Karpas-422 (cell line): ENCODE measurements around the gene MRPL53. TPM values are rescaled to one million over a fixed set of nuclear protein-coding genes. Genes with fewer than 3 reads are reported as not detected.
"Not testable (repeated sequence)": the region's sequence is repeated elsewhere in the genome, so short reads cannot be mapped to it uniquely, and the experiment has no call there.

ENCODE experiments used
- DNase-seq: peaks from one replicate; pipeline ENCODE4 v3.0.0-alpha.2; 2015
- H2AFZ ChIP-seq: fragments of 200-600 bp; sonication (generic); 2 replicates; pipeline ENCODE4 v1.6.1; 2014; ENCODE audit warnings: antibody characterized with exemption, low read length, mixed read lengths
- H3K27ac ChIP-seq: fragments of 200-600 bp; sonication (generic); 2 replicates; pipeline ENCODE4 v1.5.1; 2014; ENCODE audit warnings: mild to moderate bottlenecking, low read length, moderate library complexity
- H3K27me3 ChIP-seq: fragments of 200-600 bp; sonication (generic); 2 replicates; pipeline ENCODE4 v1.6.1; 2014; ENCODE audit warnings: low read length, mixed read lengths
- H3K36me3 ChIP-seq: fragments of 200-600 bp; sonication (generic); 2 replicates; pipeline ENCODE4 v1.6.1; 2014; ENCODE audit warnings: low read length, mixed read lengths; ENCODE audit not compliant: insufficient read depth
- H3K4me1 ChIP-seq: fragments of 200-600 bp; sonication (generic); 2 replicates; pipeline ENCODE4 v1.6.1; 2014; ENCODE audit warnings: mild to moderate bottlenecking, low read length, mixed read lengths
- H3K4me2 ChIP-seq: fragments of 200-600 bp; sonication (generic); 2 replicates; pipeline ENCODE4 v1.6.1; 2014; ENCODE audit warnings: low read length, low read depth, mild to moderate bottlenecking; ENCODE audit not compliant: poor library complexity, severe bottlenecking
- H3K4me3 ChIP-seq: fragments of 200-600 bp; sonication (generic); 2 replicates; pipeline ENCODE4 v1.5.1; 2014; ENCODE audit warnings: mild to moderate bottlenecking, antibody characterized with exemption, low read length, mixed read lengths
- H3K79me2 ChIP-seq: fragments of 200-600 bp; sonication (generic); 2 replicates; pipeline ENCODE4 v1.6.1; 2014; ENCODE audit warnings: mild to moderate bottlenecking, low read length, mixed read lengths
- H3K9ac ChIP-seq: fragments of 200-600 bp; sonication (generic); 2 replicates; pipeline ENCODE4 v1.6.0; 2014; ENCODE audit warnings: low read length
- H3K9me2 ChIP-seq: fragments of 200-600 bp; sonication (generic), shearing (Covaris generic); replicated peaks from 2 replicates; pipeline ENCODE4 v1.6.0; 2014; ENCODE audit warnings: mild to moderate bottlenecking, low read length, moderate library complexity; ENCODE audit not compliant: insufficient read depth
- H3K9me3 ChIP-seq: fragments of 300-700, 200-600 bp; sonication (generic); 2 replicates; pipeline ENCODE4 v1.6.1; 2014; ENCODE audit warnings: low read length, mixed read lengths
- H4K20me1 ChIP-seq: fragments of 200-600 bp; sonication (generic); 2 replicates; pipeline ENCODE4 v1.6.1; 2014; ENCODE audit warnings: mild to moderate bottlenecking, antibody characterized with exemption, low read length, low read depth; ENCODE audit not compliant: insufficient read depth
- total RNA-seq: library from RNA; depleted of rRNA; stranded (reverse); fragments of >200 nt; shearing (Covaris generic); gene quantifications from 2 replicates; pipeline ENCODE4 v1.2.3, GENCODE V29; 2014; ENCODE audit warnings: low replicate concordance

MRPL53 gene
- total RNA-seq, 1 experiment from 2014 or later: 91.4 TPM

- H3K9ac ChIP-seq: no peak overlapping the region
- H3K36me3 ChIP-seq: peaks cover 21% of the 10 kb centered on the region; the same call in 1 of the 2 replicates
- H3K9me2 ChIP-seq: no peaks in the 10 kb centered on the region
- H3K27me3 ChIP-seq: no peaks in the 10 kb centered on the region
- peaks cover 20% of the 10 kb centered on the region for H3K79me2 ChIP-seq
- DNase-seq: no peak
- H3K4me1 ChIP-seq: peaks cover 4% of the 10 kb centered on the region
- H3K4me3 ChIP-seq: no peak overlapping the region
- H3K27ac ChIP-seq: no peak overlapping the region
- no peak overlapping the region for H2AFZ ChIP-seq
- H3K9me3 ChIP-seq: no peaks in the 10 kb centered on the region
- H3K4me2 ChIP-seq: no peak overlapping the region
- no peaks in the 10 kb centered on the region for H4K20me1 ChIP-seq
Measured at GRCh38 chr2:74488643-74489481, 16.4 kb upstream of the MRPL53 start.

DNA sequence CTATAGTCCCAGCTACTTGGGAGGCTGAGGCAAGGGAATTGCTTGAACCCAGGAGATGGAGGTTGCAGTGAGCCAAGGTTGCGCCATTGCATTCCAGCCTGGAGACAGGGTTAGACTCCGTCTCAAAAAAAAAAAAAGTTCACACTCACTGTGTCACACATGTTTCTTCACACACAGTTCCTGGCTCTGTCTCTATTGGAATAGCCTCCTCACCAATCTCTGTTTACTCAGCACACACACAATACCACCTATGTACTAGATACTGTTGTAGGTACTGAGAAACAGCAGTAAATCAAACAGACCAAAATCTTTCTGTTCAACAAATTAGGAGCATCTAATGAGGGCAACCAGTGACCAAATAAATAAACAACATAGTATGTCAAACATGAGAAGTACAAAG is 13.7 kb upstream of the MRPL53 start:
- Histone ChIP-seq H3K27me3 (no peaks in the 10 kb centered on the region), H3K9me2 (no peaks in the 10 kb centered on the region), H3K4me1 (peaks cover 18% of the 10 kb centered on the region), H3K9ac (no peak overlapping the region), H3K4me3 (no peak overlapping the region), H4K20me1 (no peaks in the 10 kb centered on the region), H3K4me2 (no peak overlapping the region), H3K27ac (no peak overlapping the region), H3K36me3 (peaks cover 3% of the 10 kb centered on the region; the same call in 1 of the 2 replicates), H3K9me3 (no peaks in the 10 kb centered on the region), H2AFZ (no peak overlapping the region), H3K79me2 (peaks cover 40% of the 10 kb centered on the region)
- DNase-seq: no peak

DNA sequence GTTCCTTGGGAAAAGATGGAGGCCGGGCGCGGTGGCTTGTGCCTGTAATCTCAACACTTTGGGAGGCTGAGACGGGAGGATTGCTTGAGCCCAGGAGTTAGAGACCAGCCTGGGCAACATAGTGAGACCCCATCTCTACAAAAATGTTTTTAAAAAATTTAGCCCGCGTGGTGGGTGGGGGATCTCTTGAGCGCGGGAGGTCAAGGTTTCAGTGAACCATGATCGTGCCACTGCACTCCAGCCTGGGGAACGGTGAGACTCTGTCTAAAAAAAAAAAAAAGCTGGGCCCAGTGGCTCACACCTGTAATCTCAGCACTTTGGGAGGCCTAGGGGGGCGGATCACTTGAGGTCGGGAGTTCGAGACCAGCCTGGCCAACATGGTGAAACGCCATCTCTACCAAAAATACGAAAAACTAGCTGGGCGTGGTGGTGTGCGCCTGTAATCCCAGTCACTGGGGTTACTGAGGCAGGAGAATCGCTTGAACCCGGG is 11.2 kb upstream of the MRPL53 start:
- not testable (repeated sequence) for H3K9me2 ChIP-seq, DNase-seq, H3K27me3 ChIP-seq, H3K9me3 ChIP-seq, H4K20me1 ChIP-seq
- Histone ChIP-seq H3K4me3 (peak overlapping the region; percentile 97), H3K9ac (peak overlapping the region; percentile 85), H3K79me2 (peaks cover 56% of the 10 kb centered on the region), H3K4me1 (peaks cover 29% of the 10 kb centered on the region), H3K4me2 (peak overlapping the region; percentile 88), H3K36me3 (peaks cover 11% of the 10 kb centered on the region; the same call in 1 of the 2 replicates), H3K27ac (peak overlapping the region; percentile 72; the same call in 1 of the 2 replicates), H2AFZ (0 out of 2 replicates have a peak overlapping the region, but pooled peaks have one; percentile 85)

GRCh38 chr2:74482801-74483674 is 10.6 kb upstream of the MRPL53 start, which contains the start of the genes CCDC142 and TTC31:
CCDC142 (minus strand) TSS chr2:74482998; CDS start chr2:74482837, 161 bp downstream.
TTC31 (plus strand) TSS chr2:74483081; CDS start chr2:74483096, 15 bp downstream.
- H3K36me3 ChIP-seq: peaks cover 8% of the 10 kb centered on the region; the same call in 1 of the 2 replicates
- H3K79me2 ChIP-seq: peaks cover 54% of the 10 kb centered on the region
- no peaks in the 10 kb centered on the region for H3K9me3 ChIP-seq
- peak within 1 kb of the TSS; percentile 88 for H3K4me2 ChIP-seq
- peak within 1 kb of the TSS; percentile 72 for H3K27ac ChIP-seq
- H3K9me2 ChIP-seq: no peaks in the 10 kb centered on the region
- DNase-seq: peak; percentile 98
- H3K27me3 ChIP-seq: no peaks in the 10 kb centered on the region
- H2AFZ ChIP-seq: peak within 1 kb of the TSS; percentile 85
- no peaks in the 10 kb centered on the region for H4K20me1 ChIP-seq
- peak within 1 kb of the TSS; percentile 97 for H3K4me3 ChIP-seq
- peaks cover 29% of the 10 kb centered on the region for H3K4me1 ChIP-seq
- peak within 1 kb of the TSS; percentile 85 for H3K9ac ChIP-seq

DNA sequence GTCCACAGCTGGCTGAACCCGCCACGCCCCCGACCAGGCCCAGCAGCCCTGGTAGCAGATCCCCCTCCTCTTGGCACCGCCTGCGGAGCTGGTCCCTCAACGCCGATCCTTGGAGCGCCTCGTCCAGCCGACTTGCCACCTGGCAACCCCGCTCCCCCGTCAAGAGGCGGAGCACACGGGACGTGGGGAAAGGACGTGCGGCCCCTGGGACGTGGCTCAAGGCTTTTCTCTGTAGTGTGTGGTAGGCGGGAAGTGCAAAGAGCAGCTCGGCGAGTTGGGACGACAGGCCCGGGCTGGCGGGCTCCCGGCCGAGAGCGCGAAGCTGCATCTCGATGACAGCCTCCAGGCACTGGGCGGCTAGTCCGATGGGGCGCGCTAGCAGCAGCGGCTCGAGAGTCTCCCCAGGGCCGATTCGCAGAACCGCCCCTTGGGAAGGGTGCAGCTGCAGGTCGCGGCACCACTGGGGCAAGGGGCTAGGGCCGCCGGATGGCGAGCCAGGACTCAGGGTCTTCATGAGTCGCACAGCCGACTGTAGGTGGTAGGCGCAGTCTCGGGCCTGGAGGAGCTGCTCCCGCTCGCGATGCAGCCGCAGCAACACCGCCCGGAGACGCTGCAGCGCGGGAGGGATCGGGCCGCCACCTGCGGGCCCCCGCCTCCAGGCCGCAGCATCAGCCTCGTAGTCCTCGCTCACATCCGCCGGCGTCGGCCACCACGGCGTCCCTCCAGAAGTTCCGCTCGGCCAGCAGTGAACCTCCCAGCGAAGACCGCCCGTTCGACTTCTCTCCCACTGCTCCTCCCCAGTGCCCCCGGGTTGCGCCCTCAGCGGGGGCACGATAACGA is 9.7 kb upstream of the MRPL53 start:
- DNase-seq: peak; percentile 91
- Histone ChIP-seq H3K9me2 (no peaks in the 10 kb centered on the region), H3K9ac (peak overlapping the region; percentile 85), H3K4me3 (peak overlapping the region; percentile 97), H3K36me3 (peaks cover 8% of the 10 kb centered on the region; the same call in 1 of the 2 replicates), H2AFZ (peak overlapping the region; percentile 85; the same call in 1 of the 2 replicates), H3K4me2 (peak overlapping the region; percentile 88), H4K20me1 (no peaks in the 10 kb centered on the region), H3K79me2 (peaks cover 52% of the 10 kb centered on the region), H3K27me3 (no peaks in the 10 kb centered on the region), H3K9me3 (no peaks in the 10 kb centered on the region), H3K4me1 (peaks cover 29% of the 10 kb centered on the region), H3K27ac (peak overlapping the region; percentile 72)

DNA sequence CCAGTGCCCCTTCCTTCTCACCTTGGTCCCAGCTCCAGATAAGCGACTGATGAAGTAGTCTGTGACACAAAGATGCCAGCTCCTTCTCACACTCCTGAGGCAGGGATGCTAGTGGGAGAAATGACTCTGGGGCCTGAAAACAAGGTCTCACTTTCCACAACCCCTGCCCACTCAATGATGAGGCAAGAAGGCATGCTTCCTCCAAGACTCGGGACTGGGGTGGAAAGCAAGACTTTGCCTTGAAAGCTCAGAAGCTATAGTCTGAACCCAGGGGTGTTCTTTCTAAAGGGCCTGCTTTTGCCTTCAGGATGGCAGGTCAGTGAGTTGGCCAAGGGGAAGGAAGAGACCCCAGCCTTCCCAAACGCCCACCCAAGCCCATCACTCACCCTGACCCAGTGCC is 9.0 kb upstream of the MRPL53 start:
- Histone ChIP-seq H3K27ac (peak overlapping the region; percentile 72; the same call in 1 of the 2 replicates), H3K4me3 (peak overlapping the region; percentile 97), H2AFZ (no peak overlapping the region), H3K9me3 (no peaks in the 10 kb centered on the region), H3K36me3 (peaks cover 8% of the 10 kb centered on the region; the same call in 1 of the 2 replicates), H3K9ac (peak overlapping the region; percentile 85), H4K20me1 (no peaks in the 10 kb centered on the region), H3K27me3 (no peaks in the 10 kb centered on the region), H3K9me2 (no peaks in the 10 kb centered on the region), H3K79me2 (peaks cover 49% of the 10 kb centered on the region), H3K4me2 (peak overlapping the region; percentile 88), H3K4me1 (peaks cover 29% of the 10 kb centered on the region)
- DNase-seq: no peak

DNA sequence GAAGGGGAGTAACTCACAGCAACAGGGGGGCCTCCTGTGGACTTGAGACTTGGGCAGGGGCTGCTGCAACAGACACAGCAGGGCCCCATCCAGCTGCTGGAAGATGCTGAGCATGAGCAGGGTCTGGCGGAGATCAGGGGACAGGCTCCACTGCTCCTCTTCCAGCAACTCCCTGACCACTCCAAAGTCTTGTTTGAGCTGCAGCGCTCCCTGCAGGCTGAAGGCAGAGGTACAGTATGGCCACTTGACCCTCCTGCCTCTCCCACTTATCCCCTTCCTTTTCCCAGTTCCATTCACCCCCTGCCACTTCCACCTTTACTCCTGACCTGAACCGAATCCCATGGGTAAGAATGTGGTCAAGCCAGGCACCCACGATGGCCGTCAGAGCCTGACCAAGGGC is 2.4 kb upstream of the MRPL53 start:
- H3K9ac ChIP-seq: no peak overlapping the region
- no peak overlapping the region for H3K27ac ChIP-seq
- DNase-seq: no peak
- peaks cover 26% of the 10 kb centered on the region for H3K4me1 ChIP-seq
- H3K4me3 ChIP-seq: no peak overlapping the region
- H3K4me2 ChIP-seq: no peak overlapping the region
- no peaks in the 10 kb centered on the region for H3K9me3 ChIP-seq
- H4K20me1 ChIP-seq: no peaks in the 10 kb centered on the region; the same call in 1 of the 2 replicates
- H3K9me2 ChIP-seq: no peaks in the 10 kb centered on the region
- H3K27me3 ChIP-seq: no peaks in the 10 kb centered on the region
- peaks cover 13% of the 10 kb centered on the region for H3K36me3 ChIP-seq
- H2AFZ ChIP-seq: no peak overlapping the region
- peaks cover 13% of the 10 kb centered on the region for H3K79me2 ChIP-seq
